H9 (cell line): ENCODE measurements around the gene SCD. TPM values are rescaled to one million over a fixed set of nuclear protein-coding genes. Genes with fewer than 3 reads are reported as not detected.

Experiments
- DNase-seq: peaks from one replicate; pipeline ENCODE4 v3.0.0-alpha.2; 2017
- H2AFZ ChIP-seq: one replicate; pipeline ENCODE4 v1.6.1; 2013; ENCODE audit warnings: mild to moderate bottlenecking, low read length, control low read depth, moderate library complexity
- H2AK5ac ChIP-seq: 2 replicates; pipeline ENCODE4 v1.6.1; 2013; ENCODE audit warnings: low read length, control low read depth, mixed read lengths; ENCODE audit not compliant: insufficient read length
- H2BK120ac ChIP-seq: one replicate; pipeline ENCODE4 v1.6.1; 2013; ENCODE audit warnings: low read depth, mild to moderate bottlenecking, low read length, control low read depth, inconsistent platforms; ENCODE audit not compliant: poor library complexity, severe bottlenecking
- H2BK12ac ChIP-seq: 2 replicates; pipeline ENCODE4 v1.6.1; 2013; ENCODE audit warnings: low read length, control low read depth, mixed read lengths, low read depth; ENCODE audit not compliant: insufficient read length
- H2BK15ac ChIP-seq: 2 replicates; pipeline ENCODE4 v1.6.1; 2013; ENCODE audit warnings: low read depth, low read length, control low read depth
- H2BK20ac ChIP-seq: one replicate; pipeline ENCODE4 v1.6.1; 2013; ENCODE audit warnings: low read depth, mild to moderate bottlenecking, low read length, control low read depth, inconsistent platforms; ENCODE audit not compliant: poor library complexity, severe bottlenecking
- H2BK5ac ChIP-seq: 2 replicates; pipeline ENCODE4 v1.6.1; 2013; ENCODE audit warnings: low read length, control low read depth, mixed read lengths; ENCODE audit not compliant: insufficient read length
- H3K14ac ChIP-seq: 2 replicates; pipeline ENCODE4 v1.6.1; 2013; ENCODE audit warnings: low read length, control low read depth; ENCODE audit not compliant: insufficient read depth
- H3K18ac ChIP-seq: 2 replicates; pipeline ENCODE4 v1.6.1; 2013; ENCODE audit warnings: low read depth, mild to moderate bottlenecking, mixed read lengths, low read length, control low read depth; ENCODE audit not compliant: insufficient read length
- H3K23ac ChIP-seq: 2 replicates; pipeline ENCODE4 v1.6.1; 2013; ENCODE audit warnings: low read length, control low read depth, mixed read lengths, low read depth; ENCODE audit not compliant: insufficient read length
- H3K23me2 ChIP-seq: 2 replicates; pipeline ENCODE4 v1.6.1; 2013; ENCODE audit warnings: low read depth, mild to moderate bottlenecking, mixed read lengths, low read length, control low read depth; ENCODE audit not compliant: insufficient read length, poor library complexity, severe bottlenecking
- H3K27ac ChIP-seq: 2 replicates; pipeline ENCODE4 v1.5.1; 2013; ENCODE audit warnings: low read length, control low read depth, mixed read lengths, low read depth; ENCODE audit not compliant: insufficient read length
- H3K27me3 ChIP-seq: 2 replicates; pipeline ENCODE4 v1.6.1; 2013; ENCODE audit warnings: low read length, control low read depth, inconsistent platforms; ENCODE audit not compliant: insufficient read depth
- H3K4ac ChIP-seq: 2 replicates; pipeline ENCODE4 v1.6.1; 2013; ENCODE audit warnings: low read depth, mild to moderate bottlenecking, control low read depth, inconsistent platforms, low read length, moderate library complexity
- H3K4me1 ChIP-seq: 2 replicates; pipeline ENCODE4 v1.6.1; 2013; ENCODE audit warnings: low read length, control low read depth, inconsistent platforms; ENCODE audit not compliant: insufficient read depth
- H3K4me2 ChIP-seq: 2 replicates; pipeline ENCODE4 v1.6.1; 2013; ENCODE audit warnings: low read length, control low read depth, mixed read lengths; ENCODE audit not compliant: insufficient read length, insufficient read depth
- H3K56ac ChIP-seq: 2 replicates; pipeline ENCODE4 v1.6.1; 2013; ENCODE audit warnings: low read depth, mild to moderate bottlenecking, mixed read lengths, low read length, control low read depth; ENCODE audit not compliant: insufficient read length
- H3K79me1 ChIP-seq: 2 replicates; pipeline ENCODE4 v1.6.1; 2013; ENCODE audit warnings: low read depth, mild to moderate bottlenecking, moderate library complexity, low read length, control low read depth, inconsistent platforms; ENCODE audit not compliant: insufficient read depth, poor library complexity, severe bottlenecking
- H3K79me2 ChIP-seq: 2 replicates; pipeline ENCODE4 v1.6.1; 2013; ENCODE audit warnings: low read length, control low read depth, inconsistent platforms; ENCODE audit not compliant: insufficient read depth
- H3K9ac ChIP-seq: 2 replicates; pipeline ENCODE4 v1.6.1; 2013; ENCODE audit warnings: low read length, control low read depth, mixed read lengths; ENCODE audit not compliant: insufficient read length; ENCODE audit errors: extremely low read depth
- H3K9me3 ChIP-seq: one replicate; pipeline ENCODE4 v1.6.1; 2013; ENCODE audit warnings: low read depth, low read length, inconsistent platforms; ENCODE audit not compliant: control insufficient read depth
- H3T11ph ChIP-seq: one replicate; pipeline ENCODE4 v1.6.1; 2013; ENCODE audit warnings: mild to moderate bottlenecking, low read length, control low read depth, inconsistent platforms
- H4K20me1 ChIP-seq: one replicate; pipeline ENCODE4 v1.6.1; 2013; ENCODE audit not compliant: control insufficient read depth, insufficient read length, insufficient read depth
- H4K5ac ChIP-seq: 2 replicates; pipeline ENCODE4 v1.6.1; 2013; ENCODE audit warnings: low read depth, mild to moderate bottlenecking, mixed read lengths, low read length, control low read depth; ENCODE audit not compliant: insufficient read length
- H4K8ac ChIP-seq: replicated peaks from 2 replicates; pipeline ENCODE4 v1.6.1; 2013; ENCODE audit warnings: low read length, control low read depth, mixed read lengths, low read depth; ENCODE audit not compliant: insufficient read length
- H4K91ac ChIP-seq: 2 replicates; pipeline ENCODE4 v1.6.1; 2013; ENCODE audit warnings: low read depth, mild to moderate bottlenecking, moderate library complexity, mixed read lengths, low read length, control low read depth; ENCODE audit not compliant: insufficient read length
- H3K27ac Mint-ChIP-seq, 3 experiments: 2 replicates in 2 of 3; 3 replicates in 1 of 3; pipeline ENCODE4 v1.8.0; 2020 to 2021; ENCODE audit warnings: mixed read lengths in 3 of 3, mild to moderate bottlenecking in 1 of 3, moderate library complexity in 1 of 3
- H3K27me3 Mint-ChIP-seq: 2 replicates; pipeline ENCODE4 v1.8.0; 2021; ENCODE audit warnings: low read depth, mild to moderate bottlenecking, moderate library complexity, mixed read lengths
- H3K36me3 Mint-ChIP-seq, 3 experiments: 2 replicates in 2 of 3; 3 replicates in 1 of 3; pipeline ENCODE4 v1.8.0; 2020 to 2021; ENCODE audit warnings: low read depth in 3 of 3, mixed read lengths in 3 of 3; ENCODE audit not compliant: insufficient read depth in 1 of 3
- H3K4me1 Mint-ChIP-seq, 2 experiments: 2 replicates each; pipeline ENCODE4 v1.8.0; 2020; ENCODE audit warnings: mixed read lengths in 2 of 2
- H3K4me3 Mint-ChIP-seq, 2 experiments: 2 replicates in 1 of 2; 3 replicates in 1 of 2; pipeline ENCODE4 v1.8.0; 2020 to 2021; ENCODE audit warnings: mild to moderate bottlenecking in 2 of 2, mixed read lengths in 2 of 2, moderate library complexity in 1 of 2
- H3K9me3 Mint-ChIP-seq, 2 experiments: 2 replicates in 1 of 2; 3 replicates in 1 of 2; pipeline ENCODE4 v1.8.0; 2020; ENCODE audit warnings: mild to moderate bottlenecking in 2 of 2, mixed read lengths in 2 of 2, moderate library complexity in 1 of 2
- CTCF ChIP-seq: fragments of 200-600 bp; sonication (generic); conservative IDR thresholded peaks from 3 replicates; pipeline ENCODE4 v1.8.0; 2021; ENCODE audit warnings: antibody characterized with exemption, mild to moderate bottlenecking
- WGBS: extraction: QIAGEN DNeasy Blood & Tissue Kit; methylation state at CpG from one replicate; pipeline ENCODE4 v1.1.7; 2013; ENCODE audit warnings: missing lambda C conversion rate, low lambda C conversion rate, mixed read lengths; ENCODE audit not compliant: insufficient read length; ENCODE audit errors: extremely low coverage; 5-methylcytosine and 5-hydroxymethylcytosine counted together
- total RNA-seq: library from RNA; stranded (reverse); gene quantifications from 2 replicates; pipeline ENCODE4 v1.2.1, GENCODE V29; 2021

Gene SCD
- total RNA-seq, 1 experiment from 2014 or later: 354 TPM

GRCh38 chr10:100334762-100335161 is 12.3 kb upstream of the SCD start:
- H3K4me1 ChIP-seq: no peaks in the 10 kb centered on the region
- H3K14ac ChIP-seq: no peak overlapping the region
- H3T11ph ChIP-seq: no peak overlapping the region
- WGBS: no CpG with 5 or more reads among the region's 9 CpGs
- no peak overlapping the region for H2BK20ac ChIP-seq
- no peak overlapping the region for H2AK5ac ChIP-seq
- no peak overlapping the region for H2BK15ac ChIP-seq
- H4K20me1 ChIP-seq: no peaks in the 10 kb centered on the region
- H3K9me3 ChIP-seq: no peaks in the 10 kb centered on the region
- no peak overlapping the region for H2BK5ac ChIP-seq
- no peak for DNase-seq
- Mint-ChIP-seq H3K4me1 (peaks cover 6 to 8% of the 10 kb centered on the region in 2 experiments; a peak in 3 of 4 replicates), H3K36me3 (no peaks in the 10 kb centered on the region), H3K4me3 (no peak overlapping the region), H3K27ac (no peak overlapping the region), H3K27me3 (peaks cover 20% of the 10 kb centered on the region), H3K9me3 (no peaks in the 10 kb centered on the region)
- no peak for TF ChIP-seq CTCF
- H2BK120ac ChIP-seq: no peak overlapping the region
- H2AFZ ChIP-seq: no peak overlapping the region
- H3K4ac ChIP-seq: no peak overlapping the region
- H3K23ac ChIP-seq: no peak overlapping the region
- no peak overlapping the region for H3K4me2 ChIP-seq
- no peak overlapping the region for H3K56ac ChIP-seq
- H3K79me2 ChIP-seq: no peaks in the 10 kb centered on the region
- no peak overlapping the region for H3K18ac ChIP-seq
- no peak overlapping the region for H3K9ac ChIP-seq
- H3K23me2 ChIP-seq: no peaks in the 10 kb centered on the region
- H3K27ac ChIP-seq: no peak overlapping the region
- H3K79me1 ChIP-seq: no peaks in the 10 kb centered on the region
- H3K27me3 ChIP-seq: no peaks in the 10 kb centered on the region
- no peak overlapping the region for H4K91ac ChIP-seq
- H2BK12ac ChIP-seq: no peak overlapping the region
- no peak overlapping the region for H4K5ac ChIP-seq
- H4K8ac ChIP-seq: no peak overlapping the region
